OCI-LY1 (cell line): ENCODE measurements around the gene MTOR.

Source experiments
- CTCF ChIP-seq: fragments of 200-600 bp; sonication (generic), shearing (Covaris generic); IDR thresholded peaks from 2 replicates; pipeline ENCODE4 v1.5.1; 2017; ENCODE audit warnings: mild to moderate bottlenecking, antibody characterized with exemption, low read length, moderate library complexity, mixed read lengths
- EZH2 ChIP-seq: fragments of 200-600 bp; sonication (generic), shearing (Covaris generic); IDR thresholded peaks from 2 replicates; pipeline ENCODE4 v1.8.0; 2017; ENCODE audit warnings: borderline replicate concordance, mixed run types, mild to moderate bottlenecking, antibody characterized with exemption, low read length, moderate library complexity, mixed read lengths

- no peak for TF ChIP-seq CTCF
- TF ChIP-seq EZH2: no peak
Observed at GRCh38 chr1:11284784-11285183, 22.4 kb upstream of the MTOR start.
